HL-60 (cell line): ENCODE results near the gene CCSER2.

ENCODE experiments used
- POLR2AphosphoS5 ChIP-seq: IDR thresholded peaks from 2 replicates; pipeline ENCODE4 v1.6.1; 2012; ENCODE audit warnings: low read depth
- SPI1 ChIP-seq: IDR thresholded peaks from 2 replicates; pipeline ENCODE4 v1.6.1; 2012; ENCODE audit warnings: low read depth, mild to moderate bottlenecking, borderline replicate concordance
- TF ChIP-seq, protein P1 (sequence below): IDR thresholded peaks from one replicate; pipeline ENCODE4 v1.5.1; 2011; ENCODE audit warnings: low read length, control low read depth, inconsistent platforms; ENCODE audit not compliant: insufficient read depth
- TF ChIP-seq, protein P2 (sequence below): IDR thresholded peaks from 2 replicates; pipeline ENCODE4 v1.6.1; 2012; ENCODE audit warnings: low read depth; ENCODE audit not compliant: insufficient replicate concordance

DNA sequence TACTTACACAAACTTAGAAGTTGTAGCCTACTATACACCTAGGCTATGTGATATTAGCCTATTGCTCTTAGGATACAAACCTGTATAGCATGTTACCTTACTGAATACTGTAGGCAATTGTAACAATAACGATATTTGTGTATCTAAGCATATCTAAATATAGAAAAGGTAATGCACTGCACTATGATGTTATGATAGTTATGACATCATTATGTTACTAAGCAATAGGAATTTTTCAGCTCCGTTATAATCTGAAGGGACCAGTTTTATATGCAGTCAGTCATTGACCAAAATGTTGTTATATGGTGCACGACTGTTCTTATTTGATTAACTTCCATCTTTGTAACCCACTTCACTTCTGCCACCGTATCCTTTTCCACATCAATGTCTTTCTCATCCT lies 62.0 kb downstream of the CCSER2 start:
- TF ChIP-seq, protein P1, sequence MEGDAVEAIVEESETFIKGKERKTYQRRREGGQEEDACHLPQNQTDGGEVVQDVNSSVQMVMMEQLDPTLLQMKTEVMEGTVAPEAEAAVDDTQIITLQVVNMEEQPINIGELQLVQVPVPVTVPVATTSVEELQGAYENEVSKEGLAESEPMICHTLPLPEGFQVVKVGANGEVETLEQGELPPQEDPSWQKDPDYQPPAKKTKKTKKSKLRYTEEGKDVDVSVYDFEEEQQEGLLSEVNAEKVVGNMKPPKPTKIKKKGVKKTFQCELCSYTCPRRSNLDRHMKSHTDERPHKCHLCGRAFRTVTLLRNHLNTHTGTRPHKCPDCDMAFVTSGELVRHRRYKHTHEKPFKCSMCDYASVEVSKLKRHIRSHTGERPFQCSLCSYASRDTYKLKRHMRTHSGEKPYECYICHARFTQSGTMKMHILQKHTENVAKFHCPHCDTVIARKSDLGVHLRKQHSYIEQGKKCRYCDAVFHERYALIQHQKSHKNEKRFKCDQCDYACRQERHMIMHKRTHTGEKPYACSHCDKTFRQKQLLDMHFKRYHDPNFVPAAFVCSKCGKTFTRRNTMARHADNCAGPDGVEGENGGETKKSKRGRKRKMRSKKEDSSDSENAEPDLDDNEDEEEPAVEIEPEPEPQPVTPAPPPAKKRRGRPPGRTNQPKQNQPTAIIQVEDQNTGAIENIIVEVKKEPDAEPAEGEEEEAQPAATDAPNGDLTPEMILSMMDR: no peak
- no peak for TF ChIP-seq POLR2AphosphoS5
- TF ChIP-seq SPI1: no peak
- TF ChIP-seq, protein P2, sequence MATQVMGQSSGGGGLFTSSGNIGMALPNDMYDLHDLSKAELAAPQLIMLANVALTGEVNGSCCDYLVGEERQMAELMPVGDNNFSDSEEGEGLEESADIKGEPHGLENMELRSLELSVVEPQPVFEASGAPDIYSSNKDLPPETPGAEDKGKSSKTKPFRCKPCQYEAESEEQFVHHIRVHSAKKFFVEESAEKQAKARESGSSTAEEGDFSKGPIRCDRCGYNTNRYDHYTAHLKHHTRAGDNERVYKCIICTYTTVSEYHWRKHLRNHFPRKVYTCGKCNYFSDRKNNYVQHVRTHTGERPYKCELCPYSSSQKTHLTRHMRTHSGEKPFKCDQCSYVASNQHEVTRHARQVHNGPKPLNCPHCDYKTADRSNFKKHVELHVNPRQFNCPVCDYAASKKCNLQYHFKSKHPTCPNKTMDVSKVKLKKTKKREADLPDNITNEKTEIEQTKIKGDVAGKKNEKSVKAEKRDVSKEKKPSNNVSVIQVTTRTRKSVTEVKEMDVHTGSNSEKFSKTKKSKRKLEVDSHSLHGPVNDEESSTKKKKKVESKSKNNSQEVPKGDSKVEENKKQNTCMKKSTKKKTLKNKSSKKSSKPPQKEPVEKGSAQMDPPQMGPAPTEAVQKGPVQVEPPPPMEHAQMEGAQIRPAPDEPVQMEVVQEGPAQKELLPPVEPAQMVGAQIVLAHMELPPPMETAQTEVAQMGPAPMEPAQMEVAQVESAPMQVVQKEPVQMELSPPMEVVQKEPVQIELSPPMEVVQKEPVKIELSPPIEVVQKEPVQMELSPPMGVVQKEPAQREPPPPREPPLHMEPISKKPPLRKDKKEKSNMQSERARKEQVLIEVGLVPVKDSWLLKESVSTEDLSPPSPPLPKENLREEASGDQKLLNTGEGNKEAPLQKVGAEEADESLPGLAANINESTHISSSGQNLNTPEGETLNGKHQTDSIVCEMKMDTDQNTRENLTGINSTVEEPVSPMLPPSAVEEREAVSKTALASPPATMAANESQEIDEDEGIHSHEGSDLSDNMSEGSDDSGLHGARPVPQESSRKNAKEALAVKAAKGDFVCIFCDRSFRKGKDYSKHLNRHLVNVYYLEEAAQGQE: no peak
